ENCODE results near the gene NUCB1. TPM values are rescaled to one million over a fixed set of nuclear protein-coding genes. Genes with fewer than 3 reads are reported as not detected.
A peak's percentile ranks its signal among the peaks of the same experiment; 100 is the strongest.

Gene NUCB1
- total and polyA plus RNA-seq, 9 of the 15 experiments (the other 6 are each of a cell fraction or from before 2014, with no cell fraction given) = 3.1 to 153 (median 71.7) TPM

GRCh38 chr19:48962029-48962848 is 62.1 kb downstream of the NUCB1 start (continued):
- TF ChIP-seq BCLAF1 (IDR thresholded peaks at IDR 0.05; ENCODE audit: borderline replicate concordance in 1 of 2, control insufficient read depth in 1 of 2, low read depth in 2 of 2, low read length in 1 of 2) (no peak), GTF2A2 (tag; IDR thresholded peaks at IDR 0.05) (no peak), ZNF133 (CRISPR knock-in tag; IDR thresholded peaks at IDR 0.05) (no peak), CSDE1 (IDR thresholded peaks at IDR 0.05) (no peak), XRCC5 (IDR thresholded peaks at IDR 0.05; ENCODE audit: low read depth, low read length) (no peak), CEBPG (CRISPR knock-in tag; IDR thresholded peaks at IDR 0.05) (no peak), CEBPG (tag; conservative IDR thresholded peaks at IDR 0.05 in 1 of 2, IDR thresholded peaks at IDR 0.05 in 1 of 2) (no peak), MITF (IDR thresholded peaks at IDR 0.05) (no peak), TCF7L2 (IDR thresholded peaks at IDR 0.05; ENCODE audit: low read depth, low read length) (no peak), CAMTA2 (CRISPR knock-in tag; conservative IDR thresholded peaks at IDR 0.05) (no peak), ARID2 (IDR thresholded peaks at IDR 0.05) (no peak), CBFA2T3 (IDR thresholded peaks at IDR 0.05) (peak; percentile 30; the same call in 1 of the 2 replicates), KDM2B (CRISPR knock-in tag; IDR thresholded peaks at IDR 0.05) (peak; percentile 2; the same call in 1 of the 2 replicates), TFE3 (CRISPR knock-in tag; IDR thresholded peaks at IDR 0.05) (no peak), MTF1 (CRISPR knock-in tag; IDR thresholded peaks at IDR 0.05; ENCODE audit: borderline replicate concordance) (no peak), ILK (tag; IDR thresholded peaks at IDR 0.05; ENCODE audit: borderline replicate concordance, low read depth) (no peak), ZNF507 (tag; conservative IDR thresholded peaks at IDR 0.05) (no peak), GATAD2B (IDR thresholded peaks at IDR 0.05; ENCODE audit: borderline replicate concordance) (peak; percentile 61; the same call in 1 of the 2 replicates), RBM25 (IDR thresholded peaks at IDR 0.05; ENCODE audit: low read depth, low read length, severe bottlenecking) (no peak), ZNF584 (CRISPR knock-in tag; IDR thresholded peaks at IDR 0.05; ENCODE audit: low read depth) (no peak), RNF2 (IDR thresholded peaks at IDR 0.05) (peak; percentile 55; the same call in 1 of the 2 replicates)
